BLaER1 (cell line): ENCODE data around the gene GAPVD1.

Source experiments
- H3K27ac ChIP-seq: shearing (Covaris generic); formaldehyde crosslinking; 2 replicates; pipeline ENCODE4 v1.8.1; 2022
- H3K27me3 ChIP-seq: shearing (Covaris generic); formaldehyde crosslinking; 2 replicates; pipeline ENCODE4 v1.8.1; 2022
- H3K36me3 ChIP-seq: shearing (Covaris generic); formaldehyde crosslinking; 2 replicates; pipeline ENCODE4 v1.8.1; 2022
- H3K4me1 ChIP-seq: shearing (Covaris generic); formaldehyde crosslinking; 2 replicates; pipeline ENCODE4 v1.8.1; 2022
- H3K4me2 ChIP-seq: shearing (Covaris generic); formaldehyde crosslinking; 2 replicates; pipeline ENCODE4 v1.8.1; 2022
- H3K4me3 ChIP-seq: shearing (Covaris generic); formaldehyde crosslinking; 2 replicates; pipeline ENCODE4 v1.8.1; 2022
- H3K9ac ChIP-seq: shearing (Covaris generic); formaldehyde crosslinking; 2 replicates; pipeline ENCODE4 v1.8.1; 2022
- H3K9me3 ChIP-seq: shearing (Covaris generic); formaldehyde crosslinking; 2 replicates; pipeline ENCODE4 v1.8.1; 2022
- H4K20me1 ChIP-seq: shearing (Covaris generic); formaldehyde crosslinking; 2 replicates; pipeline ENCODE4 v1.8.1; 2022
- Cebpa-rat ChIP-seq: shearing (Covaris generic); IDR thresholded peaks from 2 replicates; pipeline ENCODE4 v1.8.1; 2022

GAPVD1 gene

DNA sequence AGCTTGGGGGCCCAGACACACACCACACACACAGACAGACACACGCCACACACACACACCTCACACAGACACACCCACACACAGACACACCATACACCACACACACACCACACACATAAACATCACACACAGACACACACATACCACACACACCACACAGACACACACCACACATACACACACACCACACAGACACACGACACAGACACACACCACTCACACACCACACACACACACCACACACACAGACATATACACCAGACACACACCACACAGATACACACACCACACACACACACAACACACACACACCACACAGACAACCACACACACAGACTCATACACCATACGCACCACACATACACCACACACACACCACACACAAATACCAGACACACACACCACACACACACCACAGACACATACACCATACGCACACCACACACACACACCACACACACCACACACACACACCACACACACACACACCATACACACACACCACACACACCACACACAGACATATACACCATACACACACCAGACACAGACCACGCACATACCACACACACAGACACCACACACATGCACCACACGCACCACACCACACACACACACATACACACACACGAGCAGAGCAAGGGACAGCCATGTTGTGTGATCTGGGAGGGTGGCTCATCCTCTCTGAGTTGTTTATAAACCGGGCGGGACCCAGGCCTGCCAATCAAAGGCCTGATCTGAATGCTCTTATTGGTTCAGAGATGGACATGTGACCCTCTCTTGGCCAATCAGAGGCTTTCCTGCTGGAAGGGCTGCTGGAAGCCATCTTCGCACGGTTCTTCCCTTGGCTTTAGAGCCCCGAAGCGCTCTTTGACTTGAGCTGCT is 148.3 kb downstream of the GAPVD1 start:
- Histone ChIP-seq H3K27me3 (no peaks in the 10 kb centered on the region), H4K20me1 (no peaks in the 10 kb centered on the region), H3K4me1 (peaks cover 43% of the 10 kb centered on the region), H3K9me3 (no peaks in the 10 kb centered on the region), H3K9ac (peak overlapping the region; percentile 71), H3K27ac (peak overlapping the region; percentile 77), H3K4me2 (peak overlapping the region; percentile 94), H3K4me3 (peak overlapping the region; percentile 67), H3K36me3 (no peaks in the 10 kb centered on the region)
- no peak for TF ChIP-seq Cebpa-rat

- Histone ChIP-seq H3K36me3 (no peaks in the 10 kb centered on the region), H3K27me3 (no peaks in the 10 kb centered on the region), H3K4me2 (peak overlapping the region; percentile 79), H3K9me3 (no peaks in the 10 kb centered on the region), H3K27ac (peak overlapping the region; percentile 77), H3K4me3 (peak overlapping the region; percentile 67), H3K9ac (peak overlapping the region; percentile 71), H4K20me1 (no peaks in the 10 kb centered on the region), H3K4me1 (peaks cover 43% of the 10 kb centered on the region)
- TF ChIP-seq Cebpa-rat, result no peak
These were observed 148.9 kb downstream of the GAPVD1 start for GRCh38 chr9:125410522-125410894.

DNA sequence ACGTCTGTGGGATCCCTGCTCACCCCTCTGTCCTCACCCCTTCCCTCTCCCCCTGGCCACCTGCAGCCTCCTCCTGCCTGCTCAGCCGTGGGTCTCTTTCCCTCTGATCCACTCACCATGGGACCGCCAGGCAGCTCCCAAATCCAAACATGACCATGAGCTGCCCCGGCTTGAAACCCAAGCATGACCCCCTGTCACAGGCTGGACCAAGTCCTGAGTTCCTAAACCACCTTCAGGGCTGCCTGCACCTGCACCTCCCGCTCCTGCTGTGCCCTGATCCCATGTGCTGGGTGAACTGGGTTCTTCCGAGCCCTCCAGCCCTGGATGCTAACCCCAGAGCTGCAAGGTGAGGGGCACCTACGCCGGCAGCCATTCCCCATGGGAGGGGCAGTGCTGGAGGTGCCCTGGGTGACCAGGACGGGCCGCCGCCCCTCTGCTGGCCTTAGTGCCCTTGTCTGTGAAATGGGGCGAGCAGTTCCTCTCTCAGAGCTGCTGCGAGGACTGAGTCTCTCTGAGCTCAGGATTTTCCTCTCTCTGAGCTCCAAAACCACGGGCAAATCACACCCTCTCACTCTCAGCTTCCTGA is 149.6 kb downstream of the GAPVD1 start:
- peaks cover 43% of the 10 kb centered on the region for H3K4me1 ChIP-seq
- H3K4me3 ChIP-seq, result peak overlapping the region; percentile 67
- no peaks in the 10 kb centered on the region for H3K9me3 ChIP-seq
- H4K20me1 ChIP-seq, result no peaks in the 10 kb centered on the region
- H3K4me2 ChIP-seq, result peak overlapping the region; percentile 79
- no peak for TF ChIP-seq Cebpa-rat
- H3K36me3 ChIP-seq, result no peaks in the 10 kb centered on the region
- H3K9ac ChIP-seq, result peak overlapping the region; percentile 71
- no peaks in the 10 kb centered on the region for H3K27me3 ChIP-seq
- H3K27ac ChIP-seq, result peak overlapping the region; percentile 77; the same call in 1 of the 2 replicates

- Histone ChIP-seq H4K20me1 (no peaks in the 10 kb centered on the region), H3K9ac (no peak overlapping the region), H3K4me1 (peaks cover 36% of the 10 kb centered on the region), H3K4me3 (no peak overlapping the region), H3K27me3 (no peaks in the 10 kb centered on the region), H3K9me3 (no peaks in the 10 kb centered on the region), H3K36me3 (no peaks in the 10 kb centered on the region), H3K4me2 (no peak overlapping the region), H3K27ac (no peak overlapping the region)
- no peak for TF ChIP-seq Cebpa-rat
These were observed 150.5 kb downstream of the GAPVD1 start for GRCh38 chr9:125412166-125412565.

- peaks cover 30% of the 10 kb centered on the region for H3K4me1 ChIP-seq
- no peak overlapping the region for H3K9ac ChIP-seq
- no peak for TF ChIP-seq Cebpa-rat
- no peak overlapping the region for H3K27ac ChIP-seq
- H3K27me3 ChIP-seq, result no peaks in the 10 kb centered on the region
- no peaks in the 10 kb centered on the region for H3K9me3 ChIP-seq
- no peaks in the 10 kb centered on the region for H3K36me3 ChIP-seq
- no peak overlapping the region for H3K4me3 ChIP-seq
- H3K4me2 ChIP-seq, result no peak overlapping the region
- H4K20me1 ChIP-seq, result no peaks in the 10 kb centered on the region
These were observed 152.0 kb downstream of the GAPVD1 start for GRCh38 chr9:125413579-125413978.

DNA sequence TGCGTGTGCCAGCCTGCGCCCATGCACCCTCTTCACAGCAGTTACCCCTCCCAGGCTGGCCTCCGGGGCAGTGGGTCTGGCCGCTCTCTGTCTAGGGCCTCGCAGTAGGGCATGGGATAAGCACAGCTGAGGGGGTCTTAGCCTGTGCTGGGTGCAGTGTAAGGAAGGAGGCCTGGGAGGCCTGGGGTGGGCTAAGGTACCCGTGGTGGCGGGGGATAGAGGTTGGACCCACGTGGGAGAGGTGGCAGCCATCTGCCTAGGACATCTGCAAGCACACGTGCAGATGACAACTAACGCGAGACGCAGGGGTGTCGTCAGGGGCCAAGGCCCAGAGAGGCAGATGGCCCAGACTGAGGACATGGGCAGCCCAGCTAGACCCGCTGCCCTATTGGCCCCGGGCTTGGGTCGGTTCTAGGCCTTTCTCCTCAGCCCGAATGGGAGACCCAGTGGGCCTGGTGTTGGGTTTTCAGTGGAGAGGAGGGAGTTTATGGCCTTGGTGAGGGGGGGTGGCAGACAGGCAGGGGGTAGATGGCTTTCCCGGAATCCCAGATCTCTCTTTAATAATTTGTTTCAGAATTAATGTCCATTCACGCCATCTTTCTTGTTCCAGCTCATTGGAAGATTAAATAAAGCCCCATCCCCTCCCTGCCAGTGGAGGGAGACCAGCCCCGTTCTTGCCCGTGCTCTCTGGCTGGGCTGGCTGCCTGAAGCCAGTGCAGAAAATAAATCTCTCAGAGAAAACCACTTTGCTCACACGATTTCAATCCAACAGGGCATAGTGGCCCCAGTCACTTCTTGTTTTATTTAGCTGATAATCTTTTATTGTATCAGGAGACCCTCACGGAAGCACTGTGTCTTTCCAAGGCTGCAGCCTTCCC is 154.2 kb downstream of the GAPVD1 start:
- Histone ChIP-seq H3K36me3 (no peaks in the 10 kb centered on the region), H4K20me1 (no peaks in the 10 kb centered on the region), H3K4me1 (peaks cover 11% of the 10 kb centered on the region), H3K4me3 (no peak overlapping the region), H3K9me3 (no peaks in the 10 kb centered on the region), H3K4me2 (no peak overlapping the region), H3K27me3 (no peaks in the 10 kb centered on the region), H3K9ac (no peak overlapping the region), H3K27ac (no peak overlapping the region)
- no peak for TF ChIP-seq Cebpa-rat

- H3K4me3 ChIP-seq, result no peak overlapping the region
- no peaks in the 10 kb centered on the region for H3K27me3 ChIP-seq
- no peaks in the 10 kb centered on the region for H3K36me3 ChIP-seq
- H3K4me2 ChIP-seq, result no peak overlapping the region
- H4K20me1 ChIP-seq, result no peaks in the 10 kb centered on the region
- TF ChIP-seq Cebpa-rat, result no peak
- no peak overlapping the region for H3K9ac ChIP-seq
- H3K9me3 ChIP-seq, result no peaks in the 10 kb centered on the region
- no peak overlapping the region for H3K27ac ChIP-seq
- peaks cover 4% of the 10 kb centered on the region; the same call in 1 of the 2 replicates for H3K4me1 ChIP-seq
These were observed 154.9 kb downstream of the GAPVD1 start for GRCh38 chr9:125416517-125416916.
